Measurements from ENCODE around the gene GPR150. TPM values are rescaled to one million over a fixed set of nuclear protein-coding genes. Genes with fewer than 3 reads are reported as not detected.

GPR150 gene
- total RNA-seq, 2 experiments from 2014 or later, result not detected

GRCh38 chr5:95633671-95634070 is 13.8 kb downstream of the GPR150 start:
- no peak overlapping the region for H3K4me3 ChIP-seq (ENCODE audit: low read depth, low read length, poor library complexity, severe bottlenecking)
- no peaks in the 10 kb centered on the region; the same call in 1 of the 2 replicates for H3K36me3 ChIP-seq (ENCODE audit: insufficient read depth, low read length)
- H4K20me1 ChIP-seq (ENCODE audit: insufficient read depth, low read length), result no peaks in the 10 kb centered on the region
- ChIA-PET CTCF (ENCODE audit: unreplicated experiment) (no interaction called here), POLR2A (interaction anchor here (0.9 to 1.4 kb wide), 2 partner anchors 9 to 11 kb away, joined by 3 read pairs; no protein-coding TSS in a partner anchor)
- H3K9me3 ChIP-seq (ENCODE audit: low read length), result no peaks in the 10 kb centered on the region
- peaks cover 11% of the 10 kb centered on the region for H3K4me1 ChIP-seq (ENCODE audit: insufficient read depth, low read length, poor library complexity, severe bottlenecking)
- BruUV-seq (replicated peaks), result no TSS peak
- TF ChIP-seq EZH2phosphoT487 (IDR thresholded peaks at IDR 0.05; ENCODE audit: borderline replicate concordance, low read depth, low read length), result no peak
- TF ChIP-seq, protein P1, sequence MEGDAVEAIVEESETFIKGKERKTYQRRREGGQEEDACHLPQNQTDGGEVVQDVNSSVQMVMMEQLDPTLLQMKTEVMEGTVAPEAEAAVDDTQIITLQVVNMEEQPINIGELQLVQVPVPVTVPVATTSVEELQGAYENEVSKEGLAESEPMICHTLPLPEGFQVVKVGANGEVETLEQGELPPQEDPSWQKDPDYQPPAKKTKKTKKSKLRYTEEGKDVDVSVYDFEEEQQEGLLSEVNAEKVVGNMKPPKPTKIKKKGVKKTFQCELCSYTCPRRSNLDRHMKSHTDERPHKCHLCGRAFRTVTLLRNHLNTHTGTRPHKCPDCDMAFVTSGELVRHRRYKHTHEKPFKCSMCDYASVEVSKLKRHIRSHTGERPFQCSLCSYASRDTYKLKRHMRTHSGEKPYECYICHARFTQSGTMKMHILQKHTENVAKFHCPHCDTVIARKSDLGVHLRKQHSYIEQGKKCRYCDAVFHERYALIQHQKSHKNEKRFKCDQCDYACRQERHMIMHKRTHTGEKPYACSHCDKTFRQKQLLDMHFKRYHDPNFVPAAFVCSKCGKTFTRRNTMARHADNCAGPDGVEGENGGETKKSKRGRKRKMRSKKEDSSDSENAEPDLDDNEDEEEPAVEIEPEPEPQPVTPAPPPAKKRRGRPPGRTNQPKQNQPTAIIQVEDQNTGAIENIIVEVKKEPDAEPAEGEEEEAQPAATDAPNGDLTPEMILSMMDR (conservative IDR thresholded peaks at IDR 0.05; ENCODE audit: low read length), result no peak
- intact Hi-C loops (cut with micrococcal nuclease; ENCODE audit: unreplicated experiment), result no loop called here
- H2AFZ ChIP-seq (ENCODE audit: low read length), result no peak overlapping the region
- DNase-seq (ENCODE audit: low spot score), result no peak
- H3K27ac ChIP-seq (ENCODE audit: low read depth, low read length, poor library complexity, severe bottlenecking), result no peak overlapping the region
- no peak overlapping the region for H3K4me2 ChIP-seq (ENCODE audit: low read length)
- no peaks in the 10 kb centered on the region for H3K9me2 ChIP-seq (ENCODE audit: insufficient read depth, low read length)
- H3K79me2 ChIP-seq (ENCODE audit: insufficient read depth, low read depth, low read length), result no peaks in the 10 kb centered on the region

DNA sequence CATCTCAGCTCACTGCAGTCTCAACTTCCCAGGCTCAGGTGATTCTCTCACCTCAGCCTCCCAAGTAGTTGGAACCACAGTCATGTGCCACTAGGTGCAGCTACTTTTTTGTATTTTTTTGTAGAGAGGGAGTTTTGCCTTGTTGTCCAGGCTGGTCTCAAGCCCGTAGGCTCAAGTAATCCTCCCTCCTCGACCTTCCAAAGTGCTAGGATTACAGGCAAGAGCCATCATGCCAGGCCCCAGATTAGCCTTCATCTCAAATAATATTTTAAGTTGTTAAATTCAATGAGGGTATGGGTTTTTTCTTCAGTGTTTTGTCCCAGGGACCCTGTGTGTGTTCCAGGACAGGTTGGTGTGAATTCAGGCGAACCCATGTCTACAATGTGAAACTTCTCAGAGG is 14.2 kb downstream of the GPR150 start:
- Histone ChIP-seq H3K27ac (ENCODE audit: low read depth, low read length, poor library complexity, severe bottlenecking) (no peak overlapping the region), H3K79me2 (ENCODE audit: insufficient read depth, low read depth, low read length) (no peaks in the 10 kb centered on the region), H3K9me3 (ENCODE audit: low read length) (no peaks in the 10 kb centered on the region), H3K4me2 (ENCODE audit: low read length) (no peak overlapping the region), H2AFZ (ENCODE audit: low read length) (no peak overlapping the region), H4K20me1 (ENCODE audit: insufficient read depth, low read length) (no peaks in the 10 kb centered on the region), H3K36me3 (ENCODE audit: insufficient read depth, low read length) (no peaks in the 10 kb centered on the region; the same call in 1 of the 2 replicates), H3K9me2 (ENCODE audit: insufficient read depth, low read length) (no peaks in the 10 kb centered on the region), H3K4me3 (ENCODE audit: low read depth, low read length, poor library complexity, severe bottlenecking) (no peak overlapping the region), H3K4me1 (ENCODE audit: insufficient read depth, low read length, poor library complexity, severe bottlenecking) (peaks cover 11% of the 10 kb centered on the region)
- ChIA-PET CTCF (ENCODE audit: unreplicated experiment) (no interaction called here), POLR2A (interaction anchor here (0.8 to 1.4 kb wide), 3 partner anchors 9 to 162 kb away, joined by 3 to 4 read pairs (median 3); no protein-coding TSS in a partner anchor)
- BruUV-seq (replicated peaks), result no TSS peak
- TF ChIP-seq, protein P1 (conservative IDR thresholded peaks at IDR 0.05; ENCODE audit: low read length), result no peak
- no peak for TF ChIP-seq EZH2phosphoT487 (IDR thresholded peaks at IDR 0.05; ENCODE audit: borderline replicate concordance, low read depth, low read length)
- DNase-seq (ENCODE audit: low spot score), result no peak
- intact Hi-C loops (cut with micrococcal nuclease; ENCODE audit: unreplicated experiment), result no loop called here

GRCh38 chr5:95638632-95639031 is 18.7 kb downstream of the GPR150 start:
- POLR2A ChIA-PET, result interaction anchor here (0.6 kb wide), 1 partner anchor 150 kb away, joined by 3 read pairs; no protein-coding TSS in a partner anchor
- TF ChIP-seq, protein P1 (conservative IDR thresholded peaks at IDR 0.05; ENCODE audit: low read length), result no peak
- no peak for TF ChIP-seq EZH2phosphoT487 (IDR thresholded peaks at IDR 0.05; ENCODE audit: borderline replicate concordance, low read depth, low read length)
- H3K4me2 ChIP-seq (ENCODE audit: low read length), result peak overlapping the region; percentile 6; the same call in 1 of the 2 replicates
- no peaks in the 10 kb centered on the region for H3K4me1 ChIP-seq (ENCODE audit: insufficient read depth, low read length, poor library complexity, severe bottlenecking)
- no peak for DNase-seq (ENCODE audit: low spot score)
- intact Hi-C loops (cut with micrococcal nuclease; ENCODE audit: unreplicated experiment), result no loop called here
- H4K20me1 ChIP-seq (ENCODE audit: insufficient read depth, low read length), result no peaks in the 10 kb centered on the region
- H3K9me2 ChIP-seq (ENCODE audit: insufficient read depth, low read length), result no peaks in the 10 kb centered on the region
- BruUV-seq (replicated peaks), result no TSS peak
- no peak overlapping the region for H3K4me3 ChIP-seq (ENCODE audit: low read depth, low read length, poor library complexity, severe bottlenecking)
- no peak overlapping the region for H3K27ac ChIP-seq (ENCODE audit: low read depth, low read length, poor library complexity, severe bottlenecking)
- H3K79me2 ChIP-seq (ENCODE audit: insufficient read depth, low read depth, low read length), result no peaks in the 10 kb centered on the region
- H2AFZ ChIP-seq (ENCODE audit: low read length), result peak overlapping the region; percentile 4; the same call in 1 of the 2 replicates
- H3K36me3 ChIP-seq (ENCODE audit: insufficient read depth, low read length), result no peaks in the 10 kb centered on the region
- CTCF ChIA-PET (ENCODE audit: unreplicated experiment), result no interaction called here
- no peaks in the 10 kb centered on the region for H3K9me3 ChIP-seq (ENCODE audit: low read length)

All from OCI-LY7 (cell line).